ENCODE results near the gene ABCD4.

The ABCD4 gene

DNA sequence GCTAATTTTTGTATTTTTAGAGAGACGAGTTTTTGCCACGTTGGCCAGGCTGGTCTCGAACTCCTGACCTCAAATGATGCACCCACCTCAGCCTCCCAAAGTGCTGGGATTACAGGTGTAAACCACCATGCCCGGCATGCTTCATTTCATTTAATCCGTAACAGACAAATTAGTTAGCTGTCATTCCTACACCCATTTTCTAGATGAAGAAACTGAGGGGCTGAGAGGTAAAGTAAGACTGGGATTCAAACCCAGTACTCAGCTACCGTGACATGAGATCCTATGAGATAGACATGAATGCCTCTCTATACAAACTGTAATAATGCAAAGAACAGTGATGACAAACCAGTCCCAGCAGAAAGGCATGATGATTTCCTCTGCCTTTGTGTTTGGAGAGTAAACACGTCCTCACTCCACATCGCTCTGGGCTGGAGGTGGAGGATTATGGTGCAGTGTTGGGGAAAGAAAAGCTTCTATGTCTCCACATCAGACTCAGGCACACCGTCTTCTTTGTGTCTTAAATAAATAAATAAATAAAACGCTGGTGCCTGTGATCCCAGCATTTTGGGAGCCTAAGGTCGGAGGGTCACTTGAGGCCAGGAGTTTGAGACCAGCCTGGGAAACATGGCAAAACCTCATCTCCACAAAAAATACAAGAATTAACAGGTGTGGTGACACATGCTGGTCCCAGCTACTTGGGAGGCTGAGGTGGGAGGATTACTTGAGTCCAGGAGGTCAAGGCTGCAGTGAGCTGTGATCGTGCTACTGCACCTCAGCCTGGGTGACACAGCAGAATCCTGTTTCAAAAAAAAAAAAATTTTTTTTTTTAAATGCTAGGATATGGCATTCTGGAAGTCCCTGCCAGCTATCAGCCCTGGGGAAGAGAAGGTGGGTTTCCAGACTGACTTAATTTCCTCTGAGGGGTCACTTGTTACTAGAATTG lies 53.0 kb downstream of the ABCD4 start:
- TF ChIP-seq CTCF (IDR thresholded peaks at IDR 0.05; ENCODE audit: low read length, missing control alignments): no peak
- no peak for DNase-seq (ENCODE audit: low read depth)
- H3K4me3 ChIP-seq (replicated peaks; ENCODE audit: low read depth, low read length): no peak overlapping the region

GRCh38 chr14:74248017-74248416 lies 54.7 kb downstream of the ABCD4 start:
- no peak for TF ChIP-seq CTCF (IDR thresholded peaks at IDR 0.05; ENCODE audit: low read length, missing control alignments)
- DNase-seq (ENCODE audit: low read depth): no peak

DNA sequence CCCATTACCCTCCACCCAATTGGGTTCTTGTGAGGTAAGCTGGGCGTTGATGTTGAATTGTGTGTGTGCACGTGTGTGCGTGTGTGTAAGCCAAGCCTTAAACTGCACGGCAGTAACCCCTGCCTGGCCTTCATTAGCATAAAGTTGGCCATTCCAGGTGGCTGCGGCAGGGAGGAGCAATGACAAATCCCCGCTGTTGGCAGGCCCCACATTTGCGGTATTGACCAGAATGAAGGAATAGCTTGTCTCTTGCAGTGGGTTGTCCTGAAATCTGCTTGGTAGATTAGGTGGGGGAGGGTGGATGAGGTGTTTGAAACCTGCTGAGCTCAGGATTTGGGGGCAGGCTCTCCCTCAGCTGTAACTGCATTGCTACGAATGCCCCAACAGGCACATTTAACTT lies 56.2 kb downstream of the ABCD4 start:
- no peak for TF ChIP-seq CTCF (IDR thresholded peaks at IDR 0.05; ENCODE audit: low read length, missing control alignments)
- H3K4me3 ChIP-seq (replicated peaks; ENCODE audit: low read depth, low read length): no peak overlapping the region
- no peak for DNase-seq (ENCODE audit: low read depth)

More at GRCh38 chr14:74248017-74248416, 54.7 kb downstream of the ABCD4 start:
- no peak overlapping the region for H3K4me3 ChIP-seq (replicated peaks; ENCODE audit: low read depth, low read length)

DNA sequence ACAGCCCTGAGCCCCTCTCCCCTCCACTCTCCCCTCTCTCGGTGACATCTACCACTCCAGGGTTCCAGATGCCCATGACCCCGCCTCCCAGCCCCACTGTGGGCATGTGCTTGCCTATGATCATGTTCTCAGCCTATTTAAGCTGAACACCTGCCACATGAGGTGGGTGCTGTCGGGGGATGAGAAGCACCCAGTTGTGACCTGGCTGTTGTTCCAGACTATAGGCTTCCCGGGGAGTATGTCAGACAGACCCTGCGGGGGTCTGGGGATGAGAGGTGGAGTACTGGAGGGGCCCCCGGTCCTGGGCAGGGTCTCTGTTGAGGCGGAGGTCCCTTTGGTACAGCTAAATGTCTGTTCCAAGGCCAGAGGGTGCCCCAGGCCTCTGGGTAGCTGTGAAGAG lies 57.4 kb downstream of the ABCD4 start:
- H3K4me3 ChIP-seq (replicated peaks; ENCODE audit: low read depth, low read length): no peak overlapping the region
- DNase-seq (ENCODE audit: low read depth): no peak
- TF ChIP-seq CTCF (IDR thresholded peaks at IDR 0.05; ENCODE audit: low read length, missing control alignments): no peak

DNA sequence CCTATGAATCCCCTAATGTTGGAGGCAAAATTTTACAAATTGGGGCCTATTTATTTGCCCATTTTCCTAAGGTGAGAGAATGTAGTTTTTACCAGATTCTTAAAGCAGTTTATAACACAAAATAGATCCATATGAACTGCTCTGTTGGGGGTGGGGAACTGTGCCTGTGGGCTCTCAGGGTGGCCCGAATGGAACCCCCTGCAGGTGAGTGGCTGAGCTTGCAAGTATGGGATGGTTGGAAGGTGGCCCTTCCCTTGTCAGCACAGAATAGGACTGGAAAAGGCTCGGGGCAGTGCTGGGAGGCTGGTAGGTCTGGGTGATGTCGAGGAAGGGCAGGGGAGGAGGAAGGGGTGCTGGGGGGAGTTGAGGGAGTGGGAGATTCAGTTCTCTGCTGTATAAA lies 58.6 kb downstream of the ABCD4 start:
- H3K4me3 ChIP-seq (replicated peaks; ENCODE audit: low read depth, low read length): no peak overlapping the region
- TF ChIP-seq CTCF (IDR thresholded peaks at IDR 0.05; ENCODE audit: low read length, missing control alignments): no peak
- no peak for DNase-seq (ENCODE audit: low read depth)

- no peak for TF ChIP-seq CTCF (IDR thresholded peaks at IDR 0.05; ENCODE audit: low read length, missing control alignments)
- H3K4me3 ChIP-seq (replicated peaks; ENCODE audit: low read depth, low read length): no peak overlapping the region
- no peak for DNase-seq (ENCODE audit: low read depth)
Observed at GRCh38 chr14:74243051-74243450, 59.7 kb downstream of the ABCD4 start.

DNA sequence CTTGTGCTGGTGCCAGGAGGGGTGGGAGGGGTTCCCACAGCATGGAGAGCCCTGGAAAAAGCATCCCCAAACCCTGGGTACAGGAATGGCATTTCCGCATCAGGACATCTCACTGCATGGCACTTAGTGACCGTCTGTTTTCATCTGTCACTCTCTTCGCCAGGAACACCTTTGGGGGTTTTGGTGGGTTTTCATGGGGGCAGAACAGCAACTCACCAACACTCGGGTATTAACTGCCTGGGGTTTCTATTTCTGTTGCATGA lies 60.0 kb downstream of the ABCD4 start:
- no peak for TF ChIP-seq CTCF (IDR thresholded peaks at IDR 0.05; ENCODE audit: low read length, missing control alignments)
- no peak overlapping the region for H3K4me3 ChIP-seq (replicated peaks; ENCODE audit: low read depth, low read length)
- DNase-seq (ENCODE audit: low read depth): no peak

Measured in fibroblast of pulmonary artery (primary cell).